SK-N-MC (cell line): Measurements from ENCODE around the gene OR10P1.

Experiments used
- EZH2 ChIP-seq: fragments of 200-600 bp; sonication (generic); IDR thresholded peaks from one replicate; pipeline ENCODE4 v1.6.1; 2017; ENCODE audit warnings: antibody characterized with exemption
- POLR2AphosphoS5 ChIP-seq: IDR thresholded peaks from 2 replicates; pipeline ENCODE4 v1.6.1; 2012; ENCODE audit warnings: mild to moderate bottlenecking, low read depth, low read length, borderline replicate concordance

DNA sequence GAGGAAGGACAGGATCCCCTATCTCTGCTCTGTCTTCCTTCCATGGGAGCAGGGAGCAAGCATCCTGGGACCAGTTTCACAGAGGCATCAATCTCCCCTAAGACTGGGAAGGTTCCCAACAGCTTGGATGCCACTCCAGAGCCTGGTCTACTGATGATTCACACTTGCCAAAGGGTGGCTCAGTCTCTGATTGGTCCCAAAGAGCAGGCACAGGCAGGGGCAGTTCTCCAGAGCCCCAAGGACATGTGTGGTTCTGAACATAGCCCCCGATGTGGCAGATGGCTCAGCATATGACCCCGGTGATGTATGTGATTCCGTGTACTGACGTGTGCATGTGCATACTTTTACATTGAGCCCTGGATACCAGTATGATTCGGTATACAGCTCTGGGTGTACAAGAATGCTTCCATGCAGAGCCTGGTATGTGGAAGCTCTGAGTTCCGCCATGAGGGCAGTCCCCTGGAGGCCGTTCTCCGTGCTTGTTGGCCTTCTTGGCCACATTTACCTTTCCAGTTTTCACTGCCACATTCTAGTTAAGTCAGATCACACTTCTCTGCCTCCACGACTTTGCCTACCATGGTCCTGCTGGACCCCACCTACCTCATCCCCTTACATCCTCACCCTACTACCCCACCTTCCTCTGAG, 49.8 kb downstream of the OR10P1 start:
- TF ChIP-seq EZH2 (no peak), POLR2AphosphoS5 (no peak)
